ENCODE data around the gene ELOVL2. TPM values are rescaled to one million over a fixed set of nuclear protein-coding genes. Genes with fewer than 3 reads are reported as not detected.

ELOVL2 gene
- under 0.01 TPM in 1 of 2 replicates, not detected in the other for total RNA-seq

GRCh38 chr6:11043961-11044711 is at the start of gene ELOVL2:
Gene ELOVL2 (minus strand): TSS chr6:11044305. CDS start chr6:11044230, 75 bp downstream.

Other genes starting within 250 kb of the ELOVL2 start
- under 0.01 TPM in 1 of 2 replicates, not detected in the other for gene MAK, start 205.8 kb downstream of the ELOVL2 start, total RNA-seq
- gene GCM2, start 162.3 kb downstream of the ELOVL2 start, total RNA-seq, result not detected in 2 replicates
- gene SYCP2L, start 157.3 kb downstream of the ELOVL2 start, total RNA-seq, result 0.48 and 0.64 TPM in 2 replicates
- 14.5 and 15.1 TPM in 2 replicates for gene SMIM13, start 49.5 kb upstream of the ELOVL2 start, total RNA-seq
- not detected in 2 replicates for gene ERVFRD-1, start 67.4 kb upstream of the ELOVL2 start, total RNA-seq
- gene NEDD9, start 188.4 kb upstream of the ELOVL2 start, total RNA-seq, result 1.9 and 34.2 TPM in 2 replicates